CD14-positive monocyte (primary cell): ENCODE results near the gene CDH23. TPM values are rescaled to one million over a fixed set of nuclear protein-coding genes. Genes with fewer than 3 reads are reported as not detected.

Source experiments
- DNase-seq, 3 donors: peaks; one replicate each; pipeline ENCODE4 v3.0.0-alpha.2; 2011 to 2022
- H2AFZ ChIP-seq: 2 replicates; pipeline ENCODE4 v1.6.0; 2012; ENCODE audit warnings: mild to moderate bottlenecking, low read depth, low read length, inconsistent platforms; ENCODE audit not compliant: insufficient read depth, poor library complexity, severe bottlenecking
- H3K27ac ChIP-seq, 2 donors: 1 replicate in 1 of 2; 2 replicates in 1 of 2; pipeline ENCODE4 v1.5.1; 2012 to 2013; ENCODE audit warnings: low read length in 2 of 2, control low read depth in 1 of 2, inconsistent platforms in 1 of 2, low read depth in 1 of 2, mild to moderate bottlenecking in 1 of 2
- H3K27me3 ChIP-seq, 2 donors: one replicate each; pipeline versions ENCODE4 v1.6.0 to v1.6.1; 2011 to 2013; ENCODE audit warnings: low read length in 2 of 2; ENCODE audit not compliant: control insufficient read depth in 2 of 2, insufficient read depth in 2 of 2
- H3K36me3 ChIP-seq, 2 donors: replicated peaks in 1 of 2; 1 replicate in 1 of 2; 2 replicates in 1 of 2; pipeline versions ENCODE4 v1.5.1 to v1.6.1; 2012 to 2013; ENCODE audit warnings: low read length in 2 of 2, control low read depth in 1 of 2, inconsistent platforms in 1 of 2, mild to moderate bottlenecking in 1 of 2; ENCODE audit not compliant: insufficient read depth in 2 of 2, control insufficient read depth in 1 of 2
- H3K4me1 ChIP-seq, 2 donors: 1 replicate in 1 of 2; 2 replicates in 1 of 2; pipeline versions ENCODE4 v1.5.1 to v1.6.1; 2012 to 2013; ENCODE audit warnings: low read length in 2 of 2, control low read depth in 1 of 2, inconsistent platforms in 1 of 2, mild to moderate bottlenecking in 1 of 2, moderate library complexity in 1 of 2; ENCODE audit not compliant: insufficient read depth in 2 of 2, control insufficient read depth in 1 of 2
- H3K4me2 ChIP-seq: replicated peaks from 2 replicates; pipeline ENCODE3; 2012; ENCODE audit warnings: low read length, moderate library complexity, mild to moderate bottlenecking; ENCODE audit not compliant: poor library complexity, severe bottlenecking; ENCODE audit errors: extremely low read depth
- H3K4me3 ChIP-seq, 3 experiments: fragments of 200-600 bp in 1 of 3; sonication (generic) in 1 of 3; replicated peaks in 1 of 3; 1 replicate in 2 of 3; 2 replicates in 1 of 3; pipeline ENCODE4 v1.5.1; 2011 to 2013; ENCODE audit warnings: low read length in 3 of 3, mild to moderate bottlenecking in 3 of 3, control low read depth in 2 of 3, low read depth in 2 of 3, inconsistent platforms in 1 of 3, moderate library complexity in 1 of 3
- H3K79me2 ChIP-seq: 2 replicates; pipeline ENCODE4 v1.6.0; 2012; ENCODE audit warnings: mild to moderate bottlenecking, control low read depth, inconsistent platforms, low read length, moderate library complexity; ENCODE audit not compliant: insufficient read depth
- H3K9ac ChIP-seq: 2 replicates; pipeline ENCODE4 v1.6.0; 2017; ENCODE audit warnings: low read length, mild to moderate bottlenecking; ENCODE audit not compliant: insufficient read depth, poor library complexity, severe bottlenecking
- H3K9me3 ChIP-seq, 2 donors: replicated peaks in 1 of 2; 1 replicate in 1 of 2; 2 replicates in 1 of 2; pipeline versions ENCODE4 v1.5.1 to v1.6.1; 2012 to 2013; ENCODE audit warnings: low read length in 2 of 2, control low read depth in 1 of 2; ENCODE audit not compliant: control insufficient read depth in 1 of 2, insufficient read depth in 1 of 2
- H4K20me1 ChIP-seq: 2 replicates; pipeline ENCODE4 v1.6.0; 2012; ENCODE audit warnings: mild to moderate bottlenecking, low read length, control low read depth, moderate library complexity; ENCODE audit not compliant: insufficient read depth
- H3K27ac Mint-ChIP-seq, 7 donors: one replicate each; pipeline ENCODE4 v1.8.0; 2020; ENCODE audit warnings: mild to moderate bottlenecking in 7 of 7, mixed read lengths in 7 of 7, moderate library complexity in 6 of 7, inconsistent platforms in 2 of 7
- H3K27me3 Mint-ChIP-seq, 3 donors: one replicate each; pipeline ENCODE4 v1.8.0; 2021 to 2022; ENCODE audit warnings: low read depth in 3 of 3, mild to moderate bottlenecking in 3 of 3, mixed read lengths in 3 of 3, moderate library complexity in 3 of 3, inconsistent platforms in 1 of 3
- H3K36me3 Mint-ChIP-seq, 2 donors: one replicate each; pipeline ENCODE4 v1.8.0; 2020; ENCODE audit warnings: mixed read lengths in 2 of 2, inconsistent platforms in 1 of 2, mild to moderate bottlenecking in 1 of 2
- H3K4me1 Mint-ChIP-seq: one replicate; pipeline ENCODE4 v1.8.0; 2020; ENCODE audit warnings: mild to moderate bottlenecking, mixed read lengths
- H3K4me3 Mint-ChIP-seq, 2 donors: one replicate each; pipeline ENCODE4 v1.8.0; 2020; ENCODE audit warnings: mild to moderate bottlenecking in 2 of 2, mixed read lengths in 2 of 2, moderate library complexity in 1 of 2
- H3K9me3 Mint-ChIP-seq, 7 donors: one replicate each; pipeline ENCODE4 v1.8.0; 2020 to 2022; ENCODE audit warnings: mixed read lengths in 7 of 7, mild to moderate bottlenecking in 6 of 7, moderate library complexity in 6 of 7, inconsistent platforms in 2 of 7
- WGBS: methylation state at CpG from one replicate; pipeline ENCODE4 v1.1.5; 2013; ENCODE audit warnings: missing lambda C conversion rate; ENCODE audit not compliant: insufficient coverage; 5-methylcytosine and 5-hydroxymethylcytosine counted together
- intact Hi-C, 2 donors: fragments of 100-400 bp; cut with micrococcal nuclease; formaldehyde crosslinking; loops; one replicate each; pipeline versions ENCODE4 v1.15.0 to v1.15.1; 2023
- polyA plus RNA-seq, 3 donors: library from polyadenylated mRNA; depleted of rRNA in 1 of 3; unstranded in 2 of 3; stranded (reverse) in 1 of 3; fragments of 300-500 nt in 2 of 3; fragments of >200 nt in 1 of 3; fragmentation: Illumina TruSeq in 2 of 3; gene quantifications; 1 replicate in 2 of 3; 2 replicates in 1 of 3; pipeline ENCODE4 v1.2.3, GENCODE V29; 2012 to 2021
- TF ChIP-seq, protein P1 (sequence below): fragments of 200-600 bp; IDR thresholded peaks from one replicate; pipeline ENCODE4 v1.8.0; 2022; ENCODE audit warnings: antibody characterized with exemption, mild to moderate bottlenecking

The CDH23 gene
- polyA plus RNA-seq, 3 donors, result 8.2 to 36.2 (median 10.5) TPM

GRCh38 chr10:71483885-71484751, 87.4 kb downstream of the CDH23 start:
- no peak overlapping the region for H3K4me2 ChIP-seq
- no peak overlapping the region for H3K4me3 ChIP-seq
- H3K4me1 ChIP-seq, result peaks cover 11 to 12% of the 10 kb centered on the region in 2 donors
- no peak overlapping the region for H3K9ac ChIP-seq
- H3K9me3 Mint-ChIP-seq, result peaks cover 0 to 5% (median 3%) of the 10 kb centered on the region in 7 donors
- H3K27me3 ChIP-seq, result no peaks in the 10 kb centered on the region
- no peaks in the 10 kb centered on the region for H3K36me3 ChIP-seq
- peaks cover 2 to 8% (median 5%) of the 10 kb centered on the region in 3 donors for H3K27me3 Mint-ChIP-seq
- WGBS, result 89% methylated on average over 18 of the region's 22 CpGs
- no peaks in the 10 kb centered on the region for H3K79me2 ChIP-seq
- DNase-seq, result no peak
- intact Hi-C loops, result no loop called here
- H3K9me3 ChIP-seq, result no peaks in the 10 kb centered on the region
- H3K4me1 Mint-ChIP-seq, result peaks cover 10% of the 10 kb centered on the region
- H3K36me3 Mint-ChIP-seq, result no peaks in the 10 kb centered on the region
- no peak overlapping the region for H3K27ac Mint-ChIP-seq
- H3K27ac ChIP-seq, result no peak overlapping the region
- TF ChIP-seq, protein P1, sequence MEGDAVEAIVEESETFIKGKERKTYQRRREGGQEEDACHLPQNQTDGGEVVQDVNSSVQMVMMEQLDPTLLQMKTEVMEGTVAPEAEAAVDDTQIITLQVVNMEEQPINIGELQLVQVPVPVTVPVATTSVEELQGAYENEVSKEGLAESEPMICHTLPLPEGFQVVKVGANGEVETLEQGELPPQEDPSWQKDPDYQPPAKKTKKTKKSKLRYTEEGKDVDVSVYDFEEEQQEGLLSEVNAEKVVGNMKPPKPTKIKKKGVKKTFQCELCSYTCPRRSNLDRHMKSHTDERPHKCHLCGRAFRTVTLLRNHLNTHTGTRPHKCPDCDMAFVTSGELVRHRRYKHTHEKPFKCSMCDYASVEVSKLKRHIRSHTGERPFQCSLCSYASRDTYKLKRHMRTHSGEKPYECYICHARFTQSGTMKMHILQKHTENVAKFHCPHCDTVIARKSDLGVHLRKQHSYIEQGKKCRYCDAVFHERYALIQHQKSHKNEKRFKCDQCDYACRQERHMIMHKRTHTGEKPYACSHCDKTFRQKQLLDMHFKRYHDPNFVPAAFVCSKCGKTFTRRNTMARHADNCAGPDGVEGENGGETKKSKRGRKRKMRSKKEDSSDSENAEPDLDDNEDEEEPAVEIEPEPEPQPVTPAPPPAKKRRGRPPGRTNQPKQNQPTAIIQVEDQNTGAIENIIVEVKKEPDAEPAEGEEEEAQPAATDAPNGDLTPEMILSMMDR, result no peak
- no peak overlapping the region for H2AFZ ChIP-seq
- H3K4me3 Mint-ChIP-seq, result peak overlapping the region in 1 of 2 donors; percentile 24
- no peaks in the 10 kb centered on the region for H4K20me1 ChIP-seq

- peaks cover 10 to 12% of the 10 kb centered on the region in 2 donors for H3K4me1 ChIP-seq
- TF ChIP-seq, protein P1, result peak; percentile 54
- WGBS, result 76% methylated on average over 4 of the region's 6 CpGs
- no peak overlapping the region for H3K4me2 ChIP-seq
- no peaks in the 10 kb centered on the region for H3K36me3 ChIP-seq
- peak overlapping the region in 3 of 7 donors; percentile 16 to 55 (median 26) for H3K27ac Mint-ChIP-seq
- no peak overlapping the region for H3K4me3 ChIP-seq
- intact Hi-C loops, result no loop called here
- H3K79me2 ChIP-seq, result no peaks in the 10 kb centered on the region
- H4K20me1 ChIP-seq, result no peaks in the 10 kb centered on the region
- peak in 2 of 3 donors; percentile 17 to 27 for DNase-seq
- H3K4me3 Mint-ChIP-seq, result no peak overlapping the region
- H2AFZ ChIP-seq, result no peak overlapping the region
- H3K4me1 Mint-ChIP-seq, result peaks cover 9% of the 10 kb centered on the region
- no peaks in the 10 kb centered on the region for H3K36me3 Mint-ChIP-seq
- no peak overlapping the region for H3K9ac ChIP-seq
- no peaks in the 10 kb centered on the region for H3K27me3 ChIP-seq
- H3K27me3 Mint-ChIP-seq, result peaks cover 3 to 5% (median 4%) of the 10 kb centered on the region in 3 donors
- peaks cover 3 to 13% (median 8%) of the 10 kb centered on the region in 7 donors for H3K9me3 Mint-ChIP-seq
- no peak overlapping the region for H3K27ac ChIP-seq
- no peaks in the 10 kb centered on the region for H3K9me3 ChIP-seq
Measured at GRCh38 chr10:71486484-71487114, 89.9 kb downstream of the CDH23 start.
